Natural killer cell (primary cell): ENCODE results near the gene UNC13D. TPM values are rescaled to one million over a fixed set of nuclear protein-coding genes. Genes with fewer than 3 reads are reported as not detected.

ENCODE experiments used
- ATAC-seq, 3 donors: fragments of 150-1000 bp in 2 of 3; fragments of 200-7000 bp in 1 of 3; cut with Tn5 transposase; 1 replicate in 1 of 3; 2 replicates in 2 of 3; pipeline ENCODE4 v1.10.0; 2021; ENCODE audit warnings: mild to moderate bottlenecking in 2 of 3, moderate library complexity in 2 of 3
- DNase-seq, 2 donors: peaks; one replicate each; pipeline versions ENCODE4 v3.0.0 to v3.0.0-alpha.2; 2013 to 2021; ENCODE audit warnings: mixed read lengths in 1 of 2
- H3K27ac ChIP-seq: one replicate; pipeline ENCODE4 v1.5.1; 2013; ENCODE audit warnings: mild to moderate bottlenecking, low read length
- H3K27me3 ChIP-seq: one replicate; pipeline ENCODE4 v1.6.1; 2013; ENCODE audit warnings: low read length; ENCODE audit not compliant: control insufficient read depth, insufficient read depth
- H3K36me3 ChIP-seq: one replicate; pipeline ENCODE4 v1.6.1; 2013; ENCODE audit warnings: low read length; ENCODE audit not compliant: control insufficient read depth, insufficient read depth
- H3K4me1 ChIP-seq: one replicate; pipeline ENCODE4 v1.6.1; 2013; ENCODE audit warnings: low read length; ENCODE audit not compliant: control insufficient read depth, insufficient read depth
- H3K4me3 ChIP-seq: one replicate; pipeline ENCODE4 v1.5.1; 2013; ENCODE audit warnings: low read length
- H3K9me3 ChIP-seq: one replicate; pipeline ENCODE4 v1.6.1; 2013; ENCODE audit warnings: low read length; ENCODE audit not compliant: control insufficient read depth, insufficient read depth
- H3K27ac Mint-ChIP-seq, 2 donors: one replicate each; pipeline ENCODE4 v1.8.0; 2022; ENCODE audit warnings: mild to moderate bottlenecking in 2 of 2, mixed read lengths in 2 of 2, moderate library complexity in 1 of 2
- H3K27me3 Mint-ChIP-seq, 2 donors: one replicate each; pipeline ENCODE4 v1.8.0; 2022; ENCODE audit warnings: low read depth in 2 of 2, mixed read lengths in 2 of 2
- H3K36me3 Mint-ChIP-seq: one replicate; pipeline ENCODE4 v1.8.0; 2022; ENCODE audit warnings: mixed read lengths
- H3K4me1 Mint-ChIP-seq, 2 donors: one replicate each; pipeline ENCODE4 v1.8.0; 2022; ENCODE audit warnings: mixed read lengths in 2 of 2
- H3K4me3 Mint-ChIP-seq: one replicate; pipeline ENCODE4 v1.8.0; 2022; ENCODE audit warnings: mild to moderate bottlenecking, moderate library complexity, mixed read lengths
- H3K9me3 Mint-ChIP-seq, 2 donors: one replicate each; pipeline ENCODE4 v1.8.0; 2022; ENCODE audit warnings: mixed read lengths in 2 of 2
- whole genome bisulfite sequencing: methylation state at CpG from one replicate; pipeline ENCODE4 v1.1.7; 2013; ENCODE audit warnings: missing lambda C conversion rate; ENCODE audit not compliant: insufficient coverage; 5-methylcytosine and 5-hydroxymethylcytosine counted together
- intact Hi-C: fragments of 100-400 bp; cut with micrococcal nuclease; formaldehyde crosslinking; loops from one replicate; pipeline ENCODE4 v1.14.2; 2022
- total RNA-seq, 4 donors: library from RNA; stranded (reverse); fragments of 120-200 nt in 1 of 4; gene quantifications; one replicate each; pipeline versions ENCODE4 v1.2.3 to v1.2.4, GENCODE V29; 2013 to 2022
- TF ChIP-seq, protein P1 (sequence below): fragments of 200-600 bp; IDR thresholded peaks from one replicate; pipeline ENCODE4 v1.8.0; 2022; ENCODE audit warnings: antibody characterized with exemption

UNC13D gene
- total RNA-seq, 3 donors from 2014 or later (not counting 1 experiment from before 2014, with no cell fraction given) = 269 to 279 (median 277) TPM

DNA sequence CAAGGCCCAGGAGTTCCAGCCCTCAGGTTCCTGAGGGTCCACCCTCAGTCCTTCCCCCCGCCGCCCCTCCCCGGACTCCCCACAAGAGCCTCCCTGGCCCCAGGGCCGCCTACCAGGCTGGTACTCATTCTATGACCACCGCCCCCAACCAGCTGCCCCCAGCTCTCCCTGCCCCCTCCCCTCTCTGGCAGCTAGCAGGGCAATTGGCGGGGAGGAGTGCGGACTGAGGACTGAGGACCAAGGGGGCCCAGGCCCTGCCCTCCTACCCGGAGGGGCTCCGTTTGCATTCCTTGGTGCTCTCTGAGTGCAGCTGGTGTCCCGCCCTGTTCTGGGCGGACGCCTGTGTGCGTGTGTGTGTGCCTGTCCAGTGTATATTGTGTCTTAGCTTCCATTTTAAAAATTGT lies 19.1 kb downstream of the UNC13D start:
- TF ChIP-seq, protein P1, sequence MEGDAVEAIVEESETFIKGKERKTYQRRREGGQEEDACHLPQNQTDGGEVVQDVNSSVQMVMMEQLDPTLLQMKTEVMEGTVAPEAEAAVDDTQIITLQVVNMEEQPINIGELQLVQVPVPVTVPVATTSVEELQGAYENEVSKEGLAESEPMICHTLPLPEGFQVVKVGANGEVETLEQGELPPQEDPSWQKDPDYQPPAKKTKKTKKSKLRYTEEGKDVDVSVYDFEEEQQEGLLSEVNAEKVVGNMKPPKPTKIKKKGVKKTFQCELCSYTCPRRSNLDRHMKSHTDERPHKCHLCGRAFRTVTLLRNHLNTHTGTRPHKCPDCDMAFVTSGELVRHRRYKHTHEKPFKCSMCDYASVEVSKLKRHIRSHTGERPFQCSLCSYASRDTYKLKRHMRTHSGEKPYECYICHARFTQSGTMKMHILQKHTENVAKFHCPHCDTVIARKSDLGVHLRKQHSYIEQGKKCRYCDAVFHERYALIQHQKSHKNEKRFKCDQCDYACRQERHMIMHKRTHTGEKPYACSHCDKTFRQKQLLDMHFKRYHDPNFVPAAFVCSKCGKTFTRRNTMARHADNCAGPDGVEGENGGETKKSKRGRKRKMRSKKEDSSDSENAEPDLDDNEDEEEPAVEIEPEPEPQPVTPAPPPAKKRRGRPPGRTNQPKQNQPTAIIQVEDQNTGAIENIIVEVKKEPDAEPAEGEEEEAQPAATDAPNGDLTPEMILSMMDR = no peak
- H3K27me3 ChIP-seq = no peaks in the 10 kb centered on the region
- no peak overlapping the region for H3K27ac ChIP-seq
- DNase-seq = no peak
- H3K36me3 ChIP-seq = peaks cover 49% of the 10 kb centered on the region
- peaks cover 38% of the 10 kb centered on the region for H3K4me1 ChIP-seq
- H3K4me3 Mint-ChIP-seq = no peak overlapping the region
- no peak for ATAC-seq
- peak overlapping the region; percentile 49 to 86 for H3K27ac Mint-ChIP-seq
- peaks cover 6 to 28% of the 10 kb centered on the region in 2 donors for H3K4me1 Mint-ChIP-seq
- no peak overlapping the region for H3K4me3 ChIP-seq
- 97% methylated on average over 12 of the region's 13 CpGs for WGBS
- intact Hi-C loops = no loop called here
- no peaks in the 10 kb centered on the region for H3K9me3 ChIP-seq
- no peaks in the 10 kb centered on the region for H3K36me3 Mint-ChIP-seq
- H3K9me3 Mint-ChIP-seq = no peaks in the 10 kb centered on the region
- no peaks in the 10 kb centered on the region for H3K27me3 Mint-ChIP-seq

DNA sequence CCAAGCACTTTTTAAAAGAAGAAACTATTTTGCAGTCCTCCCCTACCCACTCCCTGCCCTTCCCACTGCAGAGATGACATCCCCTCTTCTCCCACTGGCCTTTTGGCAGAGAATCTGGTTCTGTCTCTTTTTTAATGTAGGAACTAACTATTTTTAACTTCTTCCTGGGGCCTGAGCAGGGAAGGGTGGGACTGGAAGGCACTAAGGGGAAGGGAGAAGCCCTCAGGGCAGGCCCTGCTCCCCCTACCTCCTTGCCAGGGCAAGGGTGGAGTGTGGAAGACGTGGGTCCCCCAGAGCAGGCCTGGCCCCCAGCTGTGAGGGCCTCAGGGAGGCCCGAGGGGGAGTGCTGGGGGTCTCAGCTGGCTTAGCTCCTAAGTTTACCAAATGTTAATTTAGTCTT lies 19.5 kb downstream of the UNC13D start:
- Mint-ChIP-seq H3K4me1 (peaks cover 6 to 23% of the 10 kb centered on the region in 2 donors), H3K9me3 (no peaks in the 10 kb centered on the region), H3K27me3 (no peaks in the 10 kb centered on the region), H3K36me3 (no peaks in the 10 kb centered on the region), H3K4me3 (no peak overlapping the region), H3K27ac (peak overlapping the region in 1 of 2 donors; percentile 49)
- Histone ChIP-seq H3K27me3 (no peaks in the 10 kb centered on the region), H3K4me1 (peaks cover 38% of the 10 kb centered on the region), H3K4me3 (no peak overlapping the region), H3K27ac (no peak overlapping the region), H3K9me3 (no peaks in the 10 kb centered on the region), H3K36me3 (peaks cover 49% of the 10 kb centered on the region)
- intact Hi-C loops = no loop called here
- 88% methylated on average over 2 of the region's 2 CpGs for WGBS
- TF ChIP-seq, protein P1 = no peak
- DNase-seq = no peak
- ATAC-seq = no peak

DNA sequence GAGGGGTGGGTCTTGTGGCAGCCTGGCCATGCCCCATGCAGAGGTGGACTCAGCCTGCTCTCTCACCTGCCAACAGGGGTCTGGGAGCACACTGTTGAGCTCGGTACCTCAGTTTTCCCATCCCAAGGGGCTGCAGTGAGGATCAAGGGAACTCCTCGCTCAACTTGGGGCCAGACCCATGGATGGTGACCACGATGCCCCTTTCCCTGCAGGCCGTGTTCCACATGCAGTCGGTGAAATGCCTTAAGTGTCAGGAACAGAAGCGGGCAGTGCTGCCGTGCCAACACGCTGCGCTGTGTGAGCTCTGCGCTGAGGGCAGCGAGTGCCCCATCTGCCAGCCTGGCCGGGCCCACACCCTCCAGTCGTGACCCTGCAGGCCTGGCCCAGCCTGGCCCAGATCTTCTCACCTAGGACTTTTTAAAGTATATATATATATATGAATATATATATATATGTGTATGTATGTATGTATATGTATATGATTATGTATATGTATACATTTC lies 20.1 kb downstream of the UNC13D start:
- H3K36me3 ChIP-seq = peaks cover 52% of the 10 kb centered on the region
- no peak overlapping the region for H3K27ac ChIP-seq
- no peak overlapping the region for H3K4me3 Mint-ChIP-seq
- H3K36me3 Mint-ChIP-seq = no peaks in the 10 kb centered on the region
- H3K27me3 ChIP-seq = no peaks in the 10 kb centered on the region
- peaks cover 38% of the 10 kb centered on the region for H3K4me1 ChIP-seq
- peak overlapping the region in 1 of 2 donors; percentile 49 for H3K27ac Mint-ChIP-seq
- intact Hi-C loops = no loop called here
- WGBS = 95% methylated on average over 13 of the region's 13 CpGs
- DNase-seq (no peak), ATAC-seq (no peak)
- H3K9me3 Mint-ChIP-seq = no peaks in the 10 kb centered on the region
- no peaks in the 10 kb centered on the region for H3K27me3 Mint-ChIP-seq
- H3K4me1 Mint-ChIP-seq = peaks cover 6 to 23% of the 10 kb centered on the region in 2 donors
- TF ChIP-seq, protein P1 = no peak
- no peaks in the 10 kb centered on the region for H3K9me3 ChIP-seq
- H3K4me3 ChIP-seq = no peak overlapping the region
